GM23248 (cell line): ENCODE results near the gene PLEKHA1.

Experiments
- EZH2 ChIP-seq: fragments of 200-600 bp; sonication (generic); IDR thresholded peaks from 2 replicates; pipeline ENCODE4 v1.6.1; 2018; ENCODE audit warnings: antibody characterized with exemption, mild to moderate bottlenecking; ENCODE audit not compliant: insufficient read depth, poor library complexity, severe bottlenecking
- EZH2phosphoT487 ChIP-seq: fragments of 200-600 bp; sonication (generic); IDR thresholded peaks from 2 replicates; pipeline ENCODE4 v1.6.1; 2018; ENCODE audit warnings: antibody characterized with exemption, moderate library complexity, mild to moderate bottlenecking, low read depth; ENCODE audit not compliant: insufficient read depth

DNA sequence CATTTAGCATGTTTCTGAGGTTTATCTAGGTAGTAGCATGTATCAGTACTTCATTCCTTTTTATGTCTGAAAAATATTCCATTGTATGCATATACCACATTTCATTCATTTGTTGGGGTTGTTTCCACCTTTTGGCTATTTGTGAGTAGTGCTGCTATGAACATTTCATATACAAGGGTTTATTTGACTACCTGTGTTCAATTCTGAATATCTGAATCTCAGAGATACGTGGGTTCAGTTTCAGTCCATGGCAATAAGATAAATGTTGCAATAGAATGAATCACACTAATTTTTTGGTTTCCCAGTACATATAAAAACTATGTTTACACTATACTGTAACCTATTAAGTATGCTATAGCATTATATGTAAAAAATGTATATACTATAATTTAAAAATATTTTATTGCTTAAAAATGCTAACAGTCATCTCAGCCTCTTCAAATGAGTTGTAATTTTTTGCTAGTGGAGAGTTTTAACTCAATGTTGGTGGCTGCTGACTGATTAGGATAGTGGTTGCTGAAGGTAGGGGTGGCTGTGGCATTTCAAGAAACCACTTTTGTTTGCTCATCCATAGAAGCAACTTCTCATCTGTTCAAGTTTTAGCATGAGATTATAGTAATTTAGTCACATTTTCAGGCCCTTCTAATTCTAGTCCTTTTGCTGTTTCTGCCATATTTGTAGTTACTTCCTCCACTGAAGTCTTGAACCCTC, 13.9 kb downstream of the PLEKHA1 start:
- TF ChIP-seq EZH2, result no peak
- TF ChIP-seq EZH2phosphoT487, result no peak
